Measurements from ENCODE around the gene SFSWAP.

The SFSWAP gene

GRCh38 chr12:131818821-131819585, 108.1 kb downstream of the SFSWAP start:
- DNase-seq: no peak

GRCh38 chr12:131824450-131824849, 113.6 kb downstream of the SFSWAP start:
- no peak for DNase-seq

GRCh38 chr12:131825146-131825892, 114.4 kb downstream of the SFSWAP start:
- DNase-seq: peak in 1 of 2 donors; percentile 43

DNA sequence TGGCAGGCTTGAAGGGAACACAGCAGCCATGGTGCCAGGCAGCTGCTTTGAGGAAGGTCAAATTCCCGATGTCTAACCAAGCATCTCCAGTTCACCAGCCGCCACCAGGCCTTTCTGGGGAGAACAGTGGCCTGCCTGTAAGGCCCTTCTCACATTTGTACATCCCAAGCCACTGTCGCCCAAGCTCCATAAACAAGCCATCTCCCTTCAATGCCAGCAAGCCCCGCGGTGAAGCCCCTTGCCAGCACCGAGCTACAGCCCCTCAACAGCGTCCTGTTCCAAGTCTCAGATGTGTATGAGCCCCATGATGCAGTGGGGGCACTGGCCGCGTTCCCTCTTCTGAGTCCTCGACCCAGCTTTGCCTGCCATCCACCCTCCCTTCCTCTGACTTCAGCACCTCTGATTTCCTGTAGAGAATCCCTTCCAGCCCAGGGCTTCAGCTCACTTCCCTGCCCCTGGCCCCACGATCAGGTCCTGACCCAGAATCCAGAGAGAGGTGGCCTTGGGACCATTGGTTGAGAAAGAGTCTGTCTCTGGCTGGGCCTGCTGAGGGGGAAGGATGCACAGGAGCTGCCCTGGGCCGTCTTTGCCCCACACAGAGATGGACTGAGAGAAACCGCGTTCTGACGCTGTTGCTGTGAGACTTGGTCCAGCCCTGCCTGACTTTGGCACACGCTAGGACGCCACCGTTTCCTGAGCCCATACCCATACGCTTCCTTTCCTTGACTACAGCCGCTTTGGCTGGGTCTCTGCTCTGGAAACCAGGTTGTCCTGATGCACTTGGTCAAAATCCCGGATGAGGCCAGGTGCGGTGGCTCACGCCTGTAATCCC, 115.4 kb downstream of the SFSWAP start:
- DNase-seq: no peak

- DNase-seq: peak in 1 of 2 donors; percentile 12
Observed at GRCh38 chr12:131827961-131828534, 117.2 kb downstream of the SFSWAP start, which contains the start of gene MMP17. Gene MMP17 (plus strand): TSS chr12:131828393. CDS start chr12:131828495, 102 bp downstream.

- DNase-seq: no peak
Observed at GRCh38 chr12:131828671-131829355, 117.9 kb downstream of the SFSWAP start.

- DNase-seq: no peak
Observed at GRCh38 chr12:131829356-131829747, 118.5 kb downstream of the SFSWAP start.

- DNase-seq: no peak
Observed at GRCh38 chr12:131829791-131830334, 119.0 kb downstream of the SFSWAP start.

DNA sequence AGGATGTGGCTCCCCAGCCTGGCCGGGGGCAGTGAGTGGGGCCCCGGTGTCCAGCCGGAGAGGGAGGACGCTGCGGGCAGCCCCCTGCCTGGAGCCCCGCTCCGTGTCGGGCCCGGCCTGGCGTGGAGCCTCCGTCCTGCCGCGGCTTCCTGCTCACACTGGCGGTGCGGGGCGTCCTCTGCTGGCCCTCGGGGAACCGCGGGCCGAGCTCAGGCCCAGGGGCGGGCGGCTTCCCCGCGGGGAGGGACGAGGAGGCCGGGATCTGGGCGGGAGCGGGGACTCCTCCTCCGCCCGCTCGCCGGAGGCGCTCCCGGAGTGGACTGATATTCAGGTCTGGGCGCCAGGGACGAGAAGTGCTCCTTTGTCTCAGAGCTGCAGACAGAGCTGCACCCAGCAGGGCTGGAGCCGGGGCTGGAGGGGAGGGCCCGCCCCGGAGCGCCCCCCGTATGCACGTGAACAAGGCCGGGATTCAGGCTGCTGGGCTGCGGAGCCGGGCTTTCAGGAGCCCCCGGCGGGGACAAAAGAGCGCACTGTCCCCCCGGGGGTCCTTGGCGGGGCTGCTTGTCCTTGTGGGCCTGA, 119.5 kb downstream of the SFSWAP start:
- peak; percentile 67 to 78 for DNase-seq

DNA sequence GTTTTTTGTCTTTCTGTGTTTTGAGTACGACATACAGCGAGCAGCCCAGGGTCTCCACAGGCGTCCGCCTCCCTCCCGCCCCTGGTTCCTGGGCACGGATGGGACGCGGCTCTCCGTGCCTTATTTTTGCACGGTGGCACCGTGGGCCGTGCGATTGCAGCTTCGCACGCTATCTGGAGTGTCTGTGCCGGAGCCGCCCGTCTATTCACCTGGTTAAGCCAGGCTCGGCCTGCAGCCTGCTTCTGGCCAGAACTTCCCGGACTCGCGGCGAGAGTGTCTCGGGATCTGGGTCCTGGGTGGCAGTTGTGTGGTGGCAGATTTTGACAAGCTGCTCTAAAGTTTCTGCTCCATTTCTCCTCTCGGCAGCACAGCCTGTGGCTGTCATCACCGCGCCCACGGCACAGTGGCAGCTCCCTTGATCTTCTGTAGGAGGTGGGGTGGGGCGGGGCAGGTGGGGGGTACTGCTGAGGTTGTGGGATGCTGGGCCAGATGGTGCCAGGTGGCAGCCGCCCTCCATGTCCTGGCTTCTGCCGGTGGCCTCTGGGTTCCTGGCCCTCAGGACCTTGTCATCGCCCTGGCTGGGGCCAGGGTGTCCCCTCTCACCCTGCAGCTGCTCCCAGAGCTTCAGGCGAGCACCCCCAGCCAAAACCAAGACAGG, 120.2 kb downstream of the SFSWAP start:
- DNase-seq: peak in 1 of 2 donors; percentile 26

- DNase-seq: no peak
Observed at GRCh38 chr12:131831635-131832041, 120.7 kb downstream of the SFSWAP start.

DNA sequence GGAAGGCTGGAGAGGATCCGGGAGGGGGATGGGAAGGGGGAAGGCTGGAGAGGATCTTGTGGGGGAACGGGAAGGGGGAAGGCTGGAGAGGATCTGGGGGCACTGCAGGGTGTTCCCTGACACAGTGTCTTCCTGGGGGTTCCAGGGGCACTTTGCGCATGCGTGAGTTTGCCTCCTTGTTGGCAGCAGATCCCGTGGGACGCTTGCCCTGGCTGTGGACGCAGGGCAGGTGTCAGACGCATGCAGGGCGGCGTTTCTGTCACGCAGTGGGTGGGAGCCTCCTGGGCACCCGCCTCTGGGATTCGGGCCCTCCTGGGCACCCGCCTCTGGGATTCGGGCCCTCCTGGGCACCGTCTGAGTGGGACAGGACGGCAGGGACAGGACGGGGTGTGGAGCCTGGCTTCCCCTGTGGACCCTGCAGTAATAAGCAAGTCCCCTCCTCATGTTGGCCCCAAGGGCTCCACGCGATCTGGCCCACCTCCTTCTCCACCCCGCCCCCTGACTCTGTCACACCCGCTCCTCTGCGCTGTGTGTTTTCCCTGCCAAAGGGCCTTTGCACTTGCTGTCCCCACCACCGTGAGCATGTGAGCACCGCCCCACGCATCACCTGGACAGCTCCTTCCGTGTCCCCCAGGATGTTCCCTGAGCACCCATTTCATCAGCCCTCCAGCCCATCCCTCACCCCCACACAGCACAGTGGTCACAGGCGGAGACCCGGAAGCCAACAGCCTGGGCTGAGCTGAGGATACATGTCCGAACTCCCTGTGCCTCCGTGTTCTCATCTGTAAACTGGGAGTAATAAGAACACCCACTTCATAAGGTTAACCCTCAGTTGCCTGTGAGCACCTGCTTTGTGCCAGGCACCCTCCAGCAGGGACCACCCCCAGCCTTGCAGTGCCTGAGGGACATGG, 121.7 kb downstream of the SFSWAP start:
- peak in 1 of 2 donors; percentile 26 for DNase-seq

DNA sequence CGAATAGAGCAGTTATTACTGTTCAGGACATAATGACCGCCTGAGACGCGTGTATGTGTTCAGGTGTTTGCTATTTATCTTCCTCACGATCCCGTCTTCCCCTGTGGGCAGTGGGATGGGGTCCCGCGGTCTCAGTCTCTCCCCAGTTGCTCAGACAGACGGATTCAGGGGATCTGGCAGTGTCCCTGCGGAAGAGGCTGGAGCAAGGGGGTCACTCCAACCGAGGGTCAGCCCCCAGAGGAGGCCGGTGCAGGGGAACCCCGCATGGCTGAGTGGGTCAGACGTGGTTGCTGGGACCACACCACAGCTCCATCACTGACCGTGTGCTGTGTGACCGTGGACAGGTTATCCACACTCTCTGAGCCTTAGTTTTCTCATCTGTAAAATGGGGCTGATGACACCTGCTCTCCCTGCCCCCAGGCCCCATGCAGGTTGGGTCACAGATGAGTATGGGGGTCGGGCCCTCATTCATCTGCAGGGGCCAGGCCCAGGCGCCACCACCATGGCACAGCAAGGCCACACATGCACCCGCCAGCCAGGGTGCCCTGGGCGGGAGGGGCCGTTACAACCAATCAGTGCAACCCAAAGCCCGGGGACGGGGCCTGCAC, 122.5 kb downstream of the SFSWAP start:
- DNase-seq: no peak

GRCh38 chr12:131833896-131834641, 123.2 kb downstream of the SFSWAP start:
- DNase-seq: peak in 1 of 2 donors; percentile 49

DNA sequence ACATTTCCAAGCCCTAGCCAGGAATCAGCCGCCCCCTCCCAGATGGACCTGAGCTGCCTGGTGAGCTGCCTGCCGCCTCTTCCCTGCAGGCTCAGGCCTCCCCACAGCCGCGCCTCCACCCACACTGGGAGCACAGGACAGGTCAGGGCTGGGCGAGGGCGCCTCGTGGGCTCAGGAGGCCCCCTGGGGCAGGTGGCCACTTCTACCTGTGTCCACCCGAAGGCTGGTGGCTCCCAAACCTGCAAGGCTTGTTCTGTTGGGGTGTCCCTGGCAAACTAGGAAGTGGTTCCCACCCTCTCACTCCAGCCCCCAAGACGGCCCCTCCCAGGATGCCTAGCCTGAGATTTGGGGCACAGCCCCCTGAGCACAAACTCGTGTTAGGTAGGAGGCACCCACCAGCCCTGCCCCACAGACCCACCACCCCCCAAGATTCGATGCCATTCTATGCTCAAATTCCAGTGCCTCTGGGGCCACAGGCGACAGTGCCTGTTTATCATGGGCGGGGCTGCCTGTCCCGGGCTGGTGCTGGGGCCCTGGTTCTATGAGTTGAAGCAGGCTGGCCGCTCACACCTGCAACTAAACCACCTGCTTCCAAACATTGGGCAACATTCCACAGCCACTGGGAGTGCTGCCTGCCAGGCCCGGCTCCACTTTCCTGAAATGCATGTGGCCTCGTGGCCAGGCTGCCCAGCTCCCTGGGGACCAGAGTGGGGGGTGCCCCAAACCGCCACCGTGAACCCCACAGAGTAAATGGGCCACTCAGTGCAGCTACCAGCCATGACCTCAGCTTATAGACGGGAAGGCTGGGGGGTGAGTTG, 124.1 kb downstream of the SFSWAP start:
- no peak for DNase-seq

DNA sequence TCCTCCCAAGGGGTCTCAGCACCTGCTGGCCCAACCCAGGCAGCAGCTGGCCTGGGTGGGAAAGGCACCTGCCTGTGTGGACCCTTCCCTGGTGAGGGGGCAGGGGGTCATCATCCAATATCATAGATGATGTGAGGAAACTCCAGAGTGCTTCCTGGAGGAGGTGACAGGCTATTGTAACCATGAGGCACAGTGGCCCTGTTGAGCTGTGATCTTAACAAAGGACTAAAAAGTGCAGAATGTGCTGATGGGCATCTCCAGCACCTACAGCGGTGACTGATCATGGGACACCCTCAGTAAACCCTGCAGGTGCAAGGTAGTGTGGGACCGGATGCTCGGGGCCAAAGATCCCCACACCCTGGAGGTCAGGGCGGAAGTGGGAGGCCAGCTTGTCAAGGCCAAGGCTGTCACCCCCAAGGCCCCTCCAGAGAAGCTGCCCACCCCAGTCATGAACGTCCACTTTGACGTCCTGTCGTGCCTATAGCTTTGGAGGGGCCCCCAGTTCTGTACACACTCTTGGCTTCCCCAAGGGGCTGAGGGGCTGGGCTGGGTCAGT, 124.8 kb downstream of the SFSWAP start:
- no peak for DNase-seq

DNA sequence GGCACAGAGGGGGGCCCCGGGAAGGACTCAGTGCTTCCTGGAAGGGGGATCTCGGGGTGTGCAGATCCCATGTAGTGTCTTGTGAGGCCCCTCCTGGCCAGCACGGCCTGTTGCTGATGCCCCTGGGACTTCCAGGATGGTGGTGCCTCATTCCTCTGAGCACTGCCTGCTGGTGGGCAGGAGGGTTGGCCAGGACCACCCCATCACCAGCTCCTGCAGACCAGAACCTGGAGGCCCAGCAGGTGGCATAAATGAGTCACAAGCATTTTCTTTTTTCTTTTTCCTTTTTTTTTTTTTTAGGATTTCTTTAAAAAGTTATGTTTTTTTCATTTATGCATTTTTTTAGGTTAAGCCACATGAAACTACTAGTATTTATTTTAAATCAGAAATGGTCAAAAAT, 125.3 kb downstream of the SFSWAP start:
- no peak for DNase-seq
